Effector memory CD4-positive, alpha-beta T cell (primary cell): Measurements from ENCODE around the gene ZNF496.
"Not testable (repeated sequence)": the region's sequence is repeated elsewhere in the genome, so short reads cannot be mapped to it uniquely, and the experiment has no call there.

Source experiments
- DNase-seq, 3 donors: peaks; one replicate each; pipeline ENCODE4 v3.0.0-alpha.2; 2020
- H3K27ac ChIP-seq: 2 replicates; pipeline ENCODE4 v1.7.0; 2013; ENCODE audit warnings: mild to moderate bottlenecking, low read length, moderate library complexity; ENCODE audit not compliant: insufficient read depth, poor library complexity, severe bottlenecking
- H3K27me3 ChIP-seq: replicated peaks from 2 replicates; pipeline ENCODE4 v1.7.0; 2013; ENCODE audit warnings: mild to moderate bottlenecking, low read length; ENCODE audit not compliant: insufficient read depth, control insufficient read depth, poor library complexity, severe bottlenecking
- H3K36me3 ChIP-seq: 2 replicates; pipeline ENCODE4 v1.7.0; 2013; ENCODE audit warnings: mild to moderate bottlenecking, low read length, moderate library complexity; ENCODE audit not compliant: control insufficient read depth, insufficient read depth
- H3K4me1 ChIP-seq: 2 replicates; pipeline ENCODE4 v1.7.0; 2013; ENCODE audit warnings: low read length, mild to moderate bottlenecking; ENCODE audit not compliant: control insufficient read depth, insufficient read depth, poor library complexity, severe bottlenecking
- H3K4me3 ChIP-seq: 2 replicates; pipeline ENCODE4 v1.7.0; 2013; ENCODE audit warnings: low read length, low read depth, mild to moderate bottlenecking; ENCODE audit not compliant: insufficient read depth, poor library complexity, severe bottlenecking
- H3K9me3 ChIP-seq: 2 replicates; pipeline ENCODE4 v1.7.0; 2013; ENCODE audit warnings: mild to moderate bottlenecking, low read length, moderate library complexity; ENCODE audit not compliant: control insufficient read depth

ZNF496 gene

GRCh38 chr1:247368490-247369145, 37.0 kb upstream of the ZNF496 start:
- Histone ChIP-seq H3K4me1 (peaks cover 5% of the 10 kb centered on the region), H3K27me3 (no peaks in the 10 kb centered on the region), H3K36me3 (no peaks in the 10 kb centered on the region), H3K4me3 (no peak overlapping the region), H3K9me3 (no peaks in the 10 kb centered on the region), H3K27ac (no peak overlapping the region)
- DNase-seq: no peak

- H3K4me3 ChIP-seq: no peak overlapping the region
- H3K4me1 ChIP-seq: peaks cover 5% of the 10 kb centered on the region
- no peaks in the 10 kb centered on the region for H3K9me3 ChIP-seq
- H3K27me3 ChIP-seq: no peaks in the 10 kb centered on the region
- no peak for DNase-seq
- no peaks in the 10 kb centered on the region for H3K36me3 ChIP-seq
- H3K27ac ChIP-seq: no peak overlapping the region
These were observed 36.2 kb upstream of the ZNF496 start for GRCh38 chr1:247367786-247368422.

GRCh38 chr1:247366926-247367645, 35.4 kb upstream of the ZNF496 start:
- no peaks in the 10 kb centered on the region for H3K4me1 ChIP-seq
- H3K27ac ChIP-seq: no peak overlapping the region
- no peak for DNase-seq
- no peak overlapping the region for H3K4me3 ChIP-seq
- no peaks in the 10 kb centered on the region for H3K27me3 ChIP-seq
- H3K9me3 ChIP-seq: no peaks in the 10 kb centered on the region
- no peaks in the 10 kb centered on the region for H3K36me3 ChIP-seq

GRCh38 chr1:247366345-247366744, 34.7 kb upstream of the ZNF496 start:
- H3K4me3 ChIP-seq, H3K9me3 ChIP-seq, DNase-seq, H3K36me3 ChIP-seq, H3K27me3 ChIP-seq, H3K4me1 ChIP-seq, H3K27ac ChIP-seq: not testable (repeated sequence)

GRCh38 chr1:247365023-247365422, 33.4 kb upstream of the ZNF496 start:
- Histone ChIP-seq H3K27me3 (no peaks in the 10 kb centered on the region), H3K4me1 (no peaks in the 10 kb centered on the region), H3K9me3 (no peaks in the 10 kb centered on the region), H3K4me3 (no peak overlapping the region), H3K36me3 (no peaks in the 10 kb centered on the region), H3K27ac (no peak overlapping the region)
- no peak for DNase-seq

- not testable (repeated sequence) for H3K4me1 ChIP-seq, H3K27me3 ChIP-seq, DNase-seq, H3K36me3 ChIP-seq, H3K27ac ChIP-seq, H3K4me3 ChIP-seq, H3K9me3 ChIP-seq
These were observed 31.3 kb upstream of the ZNF496 start for GRCh38 chr1:247363000-247363399.

GRCh38 chr1:247362153-247362552, 30.5 kb upstream of the ZNF496 start:
- Histone ChIP-seq H3K9me3 (no peaks in the 10 kb centered on the region), H3K27ac (no peak overlapping the region), H3K4me3 (no peak overlapping the region), H3K27me3 (peaks cover 6% of the 10 kb centered on the region), H3K36me3 (no peaks in the 10 kb centered on the region), H3K4me1 (no peaks in the 10 kb centered on the region)
- DNase-seq: no peak

- Histone ChIP-seq H3K9me3 (no peaks in the 10 kb centered on the region), H3K27ac (no peak overlapping the region), H3K36me3 (no peaks in the 10 kb centered on the region), H3K4me3 (no peak overlapping the region), H3K4me1 (no peaks in the 10 kb centered on the region), H3K27me3 (peaks cover 6% of the 10 kb centered on the region)
- no peak for DNase-seq
These were observed 29.5 kb upstream of the ZNF496 start for GRCh38 chr1:247360991-247361731.

- no peak for DNase-seq
- Histone ChIP-seq H3K27me3 (peaks cover 6% of the 10 kb centered on the region), H3K4me1 (no peaks in the 10 kb centered on the region), H3K27ac (no peak overlapping the region), H3K4me3 (no peak overlapping the region), H3K9me3 (no peaks in the 10 kb centered on the region), H3K36me3 (no peaks in the 10 kb centered on the region)
These were observed 28.6 kb upstream of the ZNF496 start for GRCh38 chr1:247360116-247360898.
